Natural killer cell (primary cell): ENCODE results near the gene PROM2. TPM values are rescaled to one million over a fixed set of nuclear protein-coding genes. Genes with fewer than 3 reads are reported as not detected.

Experiments
- ATAC-seq, 3 donors: fragments of 150-1000 bp in 2 of 3; fragments of 200-7000 bp in 1 of 3; cut with Tn5 transposase; 1 replicate in 1 of 3; 2 replicates in 2 of 3; pipeline ENCODE4 v1.10.0; 2021; ENCODE audit warnings: mild to moderate bottlenecking in 2 of 3, moderate library complexity in 2 of 3
- DNase-seq, 2 donors: peaks; one replicate each; pipeline versions ENCODE4 v3.0.0 to v3.0.0-alpha.2; 2013 to 2021; ENCODE audit warnings: mixed read lengths in 1 of 2
- H3K27ac ChIP-seq: one replicate; pipeline ENCODE4 v1.5.1; 2013; ENCODE audit warnings: mild to moderate bottlenecking, low read length
- H3K27me3 ChIP-seq: one replicate; pipeline ENCODE4 v1.6.1; 2013; ENCODE audit warnings: low read length; ENCODE audit not compliant: control insufficient read depth, insufficient read depth
- H3K36me3 ChIP-seq: one replicate; pipeline ENCODE4 v1.6.1; 2013; ENCODE audit warnings: low read length; ENCODE audit not compliant: control insufficient read depth, insufficient read depth
- H3K4me1 ChIP-seq: one replicate; pipeline ENCODE4 v1.6.1; 2013; ENCODE audit warnings: low read length; ENCODE audit not compliant: control insufficient read depth, insufficient read depth
- H3K4me3 ChIP-seq: one replicate; pipeline ENCODE4 v1.5.1; 2013; ENCODE audit warnings: low read length
- H3K9me3 ChIP-seq: one replicate; pipeline ENCODE4 v1.6.1; 2013; ENCODE audit warnings: low read length; ENCODE audit not compliant: control insufficient read depth, insufficient read depth
- H3K27ac Mint-ChIP-seq, 2 donors: one replicate each; pipeline ENCODE4 v1.8.0; 2022; ENCODE audit warnings: mild to moderate bottlenecking in 2 of 2, mixed read lengths in 2 of 2, moderate library complexity in 1 of 2
- H3K27me3 Mint-ChIP-seq, 2 donors: one replicate each; pipeline ENCODE4 v1.8.0; 2022; ENCODE audit warnings: low read depth in 2 of 2, mixed read lengths in 2 of 2
- H3K36me3 Mint-ChIP-seq: one replicate; pipeline ENCODE4 v1.8.0; 2022; ENCODE audit warnings: mixed read lengths
- H3K4me1 Mint-ChIP-seq, 2 donors: one replicate each; pipeline ENCODE4 v1.8.0; 2022; ENCODE audit warnings: mixed read lengths in 2 of 2
- H3K4me3 Mint-ChIP-seq: one replicate; pipeline ENCODE4 v1.8.0; 2022; ENCODE audit warnings: mild to moderate bottlenecking, moderate library complexity, mixed read lengths
- H3K9me3 Mint-ChIP-seq, 2 donors: one replicate each; pipeline ENCODE4 v1.8.0; 2022; ENCODE audit warnings: mixed read lengths in 2 of 2
- WGBS: methylation state at CpG from one replicate; pipeline ENCODE4 v1.1.7; 2013; ENCODE audit warnings: missing lambda C conversion rate; ENCODE audit not compliant: insufficient coverage; 5-methylcytosine and 5-hydroxymethylcytosine counted together
- intact Hi-C: fragments of 100-400 bp; cut with micrococcal nuclease; formaldehyde crosslinking; loops from one replicate; pipeline ENCODE4 v1.14.2; 2022
- total RNA-seq, 4 donors: library from RNA; stranded (reverse); fragments of 120-200 nt in 1 of 4; gene quantifications; one replicate each; pipeline versions ENCODE4 v1.2.3 to v1.2.4, GENCODE V29; 2013 to 2022
- TF ChIP-seq, protein P1 (sequence below): fragments of 200-600 bp; IDR thresholded peaks from one replicate; pipeline ENCODE4 v1.8.0; 2022; ENCODE audit warnings: antibody characterized with exemption

PROM2 gene
- total RNA-seq, 3 donors from 2014 or later (not counting 1 experiment from before 2014, with no cell fraction given): 0.64 to 1.1 (median 0.70) TPM

DNA sequence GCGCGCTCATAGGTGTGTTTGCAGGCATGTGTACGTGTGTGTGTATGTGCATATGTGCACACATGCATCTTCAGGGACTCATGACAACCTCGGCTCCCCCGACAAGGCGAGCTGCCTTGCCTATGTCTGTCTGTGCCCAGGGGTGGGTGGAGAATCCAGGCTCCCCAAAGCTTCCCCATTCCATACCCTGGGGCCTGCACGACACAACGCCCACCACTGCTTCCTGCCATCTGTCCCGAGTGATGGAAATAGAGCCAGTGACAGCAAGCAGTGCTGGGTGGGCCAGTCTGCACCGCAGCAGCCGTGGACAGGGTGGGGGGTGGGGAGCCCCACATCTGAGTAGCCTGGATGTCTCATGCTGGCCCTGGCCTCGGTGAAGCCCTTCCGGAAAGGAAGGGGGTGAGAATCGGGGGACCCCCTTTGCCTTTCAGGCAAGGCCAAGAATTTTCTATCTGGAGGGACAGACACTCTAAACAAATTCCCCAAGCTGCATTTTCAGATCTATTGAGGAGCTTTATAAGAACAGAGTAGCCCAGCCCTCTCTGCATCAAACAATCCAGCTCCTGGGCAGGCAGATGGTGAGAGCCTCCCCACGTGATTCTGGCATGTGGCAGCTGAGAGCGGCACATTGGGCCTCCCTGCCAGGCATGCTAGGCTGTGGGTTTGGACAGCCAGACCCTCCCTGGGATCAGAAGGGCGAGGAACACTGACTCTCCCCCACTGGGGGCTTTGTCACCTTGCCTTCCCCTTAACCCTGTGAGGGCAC, 27.8 kb downstream of the PROM2 start:
- H3K27ac Mint-ChIP-seq: no peak overlapping the region
- DNase-seq (no peak), ATAC-seq (no peak)
- Histone ChIP-seq H3K27me3 (no peaks in the 10 kb centered on the region), H3K4me3 (no peak overlapping the region), H3K27ac (no peak overlapping the region), H3K36me3 (no peaks in the 10 kb centered on the region), H3K4me1 (no peaks in the 10 kb centered on the region), H3K9me3 (no peaks in the 10 kb centered on the region)
- H3K36me3 Mint-ChIP-seq: no peaks in the 10 kb centered on the region
- H3K4me1 Mint-ChIP-seq: peaks cover 0 to 2% of the 10 kb centered on the region in 2 donors
- intact Hi-C loops: no loop called here
- H3K27me3 Mint-ChIP-seq: peaks cover 0 to under 1% of the 10 kb centered on the region in 2 donors
- H3K4me3 Mint-ChIP-seq: no peak overlapping the region
- no peaks in the 10 kb centered on the region for H3K9me3 Mint-ChIP-seq
- TF ChIP-seq, protein P1, sequence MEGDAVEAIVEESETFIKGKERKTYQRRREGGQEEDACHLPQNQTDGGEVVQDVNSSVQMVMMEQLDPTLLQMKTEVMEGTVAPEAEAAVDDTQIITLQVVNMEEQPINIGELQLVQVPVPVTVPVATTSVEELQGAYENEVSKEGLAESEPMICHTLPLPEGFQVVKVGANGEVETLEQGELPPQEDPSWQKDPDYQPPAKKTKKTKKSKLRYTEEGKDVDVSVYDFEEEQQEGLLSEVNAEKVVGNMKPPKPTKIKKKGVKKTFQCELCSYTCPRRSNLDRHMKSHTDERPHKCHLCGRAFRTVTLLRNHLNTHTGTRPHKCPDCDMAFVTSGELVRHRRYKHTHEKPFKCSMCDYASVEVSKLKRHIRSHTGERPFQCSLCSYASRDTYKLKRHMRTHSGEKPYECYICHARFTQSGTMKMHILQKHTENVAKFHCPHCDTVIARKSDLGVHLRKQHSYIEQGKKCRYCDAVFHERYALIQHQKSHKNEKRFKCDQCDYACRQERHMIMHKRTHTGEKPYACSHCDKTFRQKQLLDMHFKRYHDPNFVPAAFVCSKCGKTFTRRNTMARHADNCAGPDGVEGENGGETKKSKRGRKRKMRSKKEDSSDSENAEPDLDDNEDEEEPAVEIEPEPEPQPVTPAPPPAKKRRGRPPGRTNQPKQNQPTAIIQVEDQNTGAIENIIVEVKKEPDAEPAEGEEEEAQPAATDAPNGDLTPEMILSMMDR: no peak
- WGBS: 56% methylated on average over 16 of the region's 17 CpGs

DNA sequence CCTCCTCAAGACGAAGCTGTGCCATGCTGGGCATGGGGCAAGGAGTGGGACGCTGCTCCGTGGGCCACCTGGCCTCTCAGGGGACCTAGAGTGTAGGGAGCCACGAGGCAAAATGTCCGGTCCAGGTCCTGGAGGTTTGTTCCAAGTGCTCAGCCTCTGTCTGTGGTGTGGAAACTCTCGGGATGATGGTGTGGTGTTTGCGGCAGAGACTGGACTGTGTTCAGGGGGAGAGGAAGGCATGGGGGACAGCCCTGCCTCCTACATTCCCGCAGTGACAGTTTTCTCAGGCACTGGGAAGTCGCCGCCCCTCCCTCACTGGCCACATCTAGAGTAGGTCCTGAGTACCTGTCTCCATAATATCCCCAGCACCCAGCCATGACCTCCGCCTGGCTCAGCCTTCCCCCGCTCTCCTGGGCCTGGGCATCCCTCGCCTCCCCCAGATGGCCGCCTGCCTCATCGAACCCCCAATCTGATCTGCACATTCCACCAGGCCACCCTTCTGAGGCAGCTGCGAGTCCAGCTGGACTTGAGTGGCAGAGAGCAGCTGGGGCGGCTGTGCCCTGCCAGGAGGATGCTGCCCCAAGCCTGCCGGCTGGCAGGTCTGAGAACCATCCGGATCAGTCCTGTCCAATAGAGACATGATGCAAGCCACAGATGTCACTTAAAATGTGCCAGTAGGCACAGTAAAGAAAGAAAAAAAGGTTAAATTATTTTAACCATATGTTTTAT, 29.1 kb downstream of the PROM2 start:
- Histone ChIP-seq H3K9me3 (no peaks in the 10 kb centered on the region), H3K36me3 (no peaks in the 10 kb centered on the region), H3K4me3 (no peak overlapping the region), H3K27ac (no peak overlapping the region), H3K4me1 (no peaks in the 10 kb centered on the region), H3K27me3 (no peaks in the 10 kb centered on the region)
- TF ChIP-seq, protein P1: no peak
- ATAC-seq (no peak), DNase-seq (no peak)
- Mint-ChIP-seq H3K27me3 (no peaks in the 10 kb centered on the region), H3K9me3 (no peaks in the 10 kb centered on the region), H3K36me3 (no peaks in the 10 kb centered on the region), H3K4me1 (no peaks in the 10 kb centered on the region), H3K4me3 (no peak overlapping the region), H3K27ac (no peak overlapping the region)
- intact Hi-C loops: no loop called here
- 91% methylated on average over 19 of the region's 19 CpGs for WGBS

DNA sequence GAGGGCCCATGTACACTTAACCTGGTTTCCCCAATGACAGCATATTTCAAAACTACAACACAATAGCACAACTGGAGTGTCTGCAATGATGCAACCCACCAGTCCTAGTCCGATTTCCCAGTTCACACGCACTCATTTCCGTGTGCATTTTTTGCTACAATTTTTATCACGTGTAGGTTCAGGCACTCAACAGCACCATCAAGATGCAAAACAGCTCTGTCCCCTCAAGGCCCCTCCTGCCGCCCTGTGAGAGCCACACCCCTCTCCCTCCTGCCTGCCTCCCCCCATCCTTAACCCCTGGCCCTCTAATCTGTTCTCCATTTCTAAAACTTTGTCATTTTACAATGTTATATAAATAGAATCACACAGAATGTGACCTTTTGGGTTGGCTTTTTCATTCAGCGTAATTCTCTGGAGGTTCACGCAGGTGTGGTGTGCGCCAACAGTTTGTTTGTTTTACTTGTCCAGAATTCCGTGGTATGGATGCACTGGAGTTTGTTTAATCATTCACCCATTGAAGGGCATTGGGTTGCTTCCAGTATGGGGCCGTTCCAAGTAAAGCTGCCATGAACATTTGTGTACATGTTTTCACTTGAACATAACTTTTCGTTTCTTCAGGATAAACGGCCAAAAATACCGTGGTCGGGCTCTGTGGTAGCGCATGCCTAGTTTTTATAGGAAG, 31.3 kb downstream of the PROM2 start:
- Mint-ChIP-seq H3K27me3 (no peaks in the 10 kb centered on the region), H3K36me3 (no peaks in the 10 kb centered on the region), H3K4me1 (no peaks in the 10 kb centered on the region), H3K27ac (no peak overlapping the region), H3K4me3 (no peak overlapping the region), H3K9me3 (no peaks in the 10 kb centered on the region)
- Histone ChIP-seq H3K27ac (no peak overlapping the region), H3K4me1 (no peaks in the 10 kb centered on the region), H3K4me3 (no peak overlapping the region), H3K9me3 (no peaks in the 10 kb centered on the region), H3K36me3 (no peaks in the 10 kb centered on the region), H3K27me3 (no peaks in the 10 kb centered on the region)
- TF ChIP-seq, protein P1: no peak
- DNase-seq (no peak), ATAC-seq (no peak)
- intact Hi-C loops: no loop called here
- 92% methylated on average over 15 of the region's 15 CpGs for WGBS
